ENCODE measurements around the gene LRRC4. TPM values are rescaled to one million over a fixed set of nuclear protein-coding genes. Genes with fewer than 3 reads are reported as not detected.

LRRC4 gene
- total RNA-seq, 1 donor from 2014 or later = 0.32 TPM

GRCh38 chr7:128071801-128072200, 40.6 kb upstream of the LRRC4 start:
- H3K9me3 Mint-ChIP-seq (ENCODE audit: low read depth) = no peaks in the 10 kb centered on the region
- H3K27me3 Mint-ChIP-seq (ENCODE audit: low read depth) = no peaks in the 10 kb centered on the region
- H3K4me1 Mint-ChIP-seq (ENCODE audit: low read depth) = peaks cover 14% of the 10 kb centered on the region
- no peak for TF ChIP-seq CTCF (IDR thresholded peaks at IDR 0.05)
- H3K4me3 Mint-ChIP-seq (ENCODE audit: unreplicated experiment) = no peak overlapping the region
- no peak for DNase-seq (ENCODE audit: low spot score)
- no peak overlapping the region for H3K27ac Mint-ChIP-seq (ENCODE audit: unreplicated experiment)
- H3K36me3 Mint-ChIP-seq (ENCODE audit: low read depth) = no peaks in the 10 kb centered on the region

GRCh38 chr7:128071376-128071775, 40.1 kb upstream of the LRRC4 start:
- Mint-ChIP-seq H3K36me3 (ENCODE audit: low read depth) (no peaks in the 10 kb centered on the region), H3K4me1 (ENCODE audit: low read depth) (peaks cover 12% of the 10 kb centered on the region), H3K4me3 (ENCODE audit: unreplicated experiment) (no peak overlapping the region), H3K27me3 (ENCODE audit: low read depth) (no peaks in the 10 kb centered on the region), H3K27ac (ENCODE audit: unreplicated experiment) (no peak overlapping the region), H3K9me3 (ENCODE audit: low read depth) (no peaks in the 10 kb centered on the region)
- no peak for TF ChIP-seq CTCF (IDR thresholded peaks at IDR 0.05)
- DNase-seq (ENCODE audit: low spot score) = no peak

- Mint-ChIP-seq H3K4me1 (ENCODE audit: low read depth) (peaks cover 12% of the 10 kb centered on the region), H3K9me3 (ENCODE audit: low read depth) (no peaks in the 10 kb centered on the region), H3K4me3 (ENCODE audit: unreplicated experiment) (no peak overlapping the region), H3K36me3 (ENCODE audit: low read depth) (peaks cover 1% of the 10 kb centered on the region), H3K27ac (ENCODE audit: unreplicated experiment) (no peak overlapping the region), H3K27me3 (ENCODE audit: low read depth) (no peaks in the 10 kb centered on the region)
- TF ChIP-seq CTCF (IDR thresholded peaks at IDR 0.05) = no peak
- DNase-seq (ENCODE audit: low spot score) = no peak
Observed at GRCh38 chr7:128069373-128070364, 38.4 kb upstream of the LRRC4 start.

- peaks cover 1% of the 10 kb centered on the region for H3K36me3 Mint-ChIP-seq (ENCODE audit: low read depth)
- no peak for DNase-seq (ENCODE audit: low spot score)
- no peaks in the 10 kb centered on the region for H3K9me3 Mint-ChIP-seq (ENCODE audit: low read depth)
- H3K27me3 Mint-ChIP-seq (ENCODE audit: low read depth) = no peaks in the 10 kb centered on the region
- no peak overlapping the region for H3K27ac Mint-ChIP-seq (ENCODE audit: unreplicated experiment)
- no peak for TF ChIP-seq CTCF (IDR thresholded peaks at IDR 0.05)
- H3K4me3 Mint-ChIP-seq (ENCODE audit: unreplicated experiment) = no peak overlapping the region
- H3K4me1 Mint-ChIP-seq (ENCODE audit: low read depth) = peaks cover 12% of the 10 kb centered on the region
Observed at GRCh38 chr7:128068785-128069184, 37.5 kb upstream of the LRRC4 start.

GRCh38 chr7:128067983-128068382, 36.7 kb upstream of the LRRC4 start:
- Mint-ChIP-seq H3K9me3 (ENCODE audit: low read depth) (no peaks in the 10 kb centered on the region), H3K36me3 (ENCODE audit: low read depth) (peaks cover 4% of the 10 kb centered on the region), H3K4me3 (ENCODE audit: unreplicated experiment) (no peak overlapping the region), H3K4me1 (ENCODE audit: low read depth) (peaks cover 16% of the 10 kb centered on the region), H3K27ac (ENCODE audit: unreplicated experiment) (no peak overlapping the region), H3K27me3 (ENCODE audit: low read depth) (no peaks in the 10 kb centered on the region)
- no peak for TF ChIP-seq CTCF (IDR thresholded peaks at IDR 0.05)
- DNase-seq (ENCODE audit: low spot score) = no peak
